Peyer's patch (tissue), 4 donors: ENCODE data around the gene DOCK4.

Experiments
- CTCF ChIP-seq, 6 experiments: fragments of 450-650 bp in 4 of 6; fragments of 200-600 bp in 2 of 6; sonication (generic) in 1 of 6; IDR thresholded peaks; one replicate each; pipeline ENCODE4 v1.5.1; 2017 to 2019; ENCODE audit warnings: antibody characterized with exemption in 6 of 6, mild to moderate bottlenecking in 3 of 6, moderate library complexity in 1 of 6
- POLR2A ChIP-seq, 2 donors: fragments of 450-650 bp; IDR thresholded peaks; one replicate each; pipeline ENCODE4 v1.5.1; 2017; ENCODE audit warnings: antibody characterized with exemption in 2 of 2, mild to moderate bottlenecking in 2 of 2, moderate library complexity in 2 of 2

GRCh38 chr7:112108981-112109380 is 97.2 kb downstream of the DOCK4 start:
- TF ChIP-seq CTCF (IDR thresholded peaks at IDR 0.05), result no peak
- TF ChIP-seq POLR2A (IDR thresholded peaks at IDR 0.05), result no peak
